HepG2 (cell line): ENCODE results near the gene ALDH16A1. TPM values are rescaled to one million over a fixed set of nuclear protein-coding genes. Genes with fewer than 3 reads are reported as not detected.

Source experiments
- AFF4 ChIP-seq: sonication (generic); formaldehyde crosslinking; IDR thresholded peaks from 2 replicates; pipeline ENCODE4 v1.4.0; 2020; ENCODE audit warnings: missing genetic modification reagents
- CREM ChIP-seq, 2 experiments: sonication (generic) in 1 of 2; formaldehyde crosslinking in 1 of 2; IDR thresholded peaks; 2 replicates each; pipeline versions ENCODE4 v1.4.0 to v1.6.1; 2016 to 2020; ENCODE audit warnings: antibody characterized with exemption in 1 of 2, mild to moderate bottlenecking in 1 of 2, missing genetic modification reagents in 1 of 2
- GABPA ChIP-seq, 2 experiments: IDR thresholded peaks; 2 replicates each; pipeline ENCODE4 v1.6.1; 2011 to 2016; ENCODE audit warnings: low read depth in 2 of 2, low read length in 1 of 2, missing biosample characterization in 1 of 2, missing genetic modification characterization in 1 of 2
- HMG20B ChIP-seq: conservative IDR thresholded peaks from 2 replicates; pipeline ENCODE4 v1.6.1; 2016; ENCODE audit warnings: missing genetic modification reagents, missing compliant biosample characterization
- SALL2 ChIP-seq: sonication (generic); formaldehyde crosslinking; IDR thresholded peaks from 2 replicates; pipeline ENCODE4 v1.8.1; 2023; ENCODE audit warnings: mild to moderate bottlenecking, missing genetic modification reagents, inconsistent platforms
- SUZ12 ChIP-seq: fragments of 150-350 bp; IDR thresholded peaks from 2 replicates; pipeline ENCODE4 v1.6.1; 2014; ENCODE audit warnings: low read depth, low read length
- TEAD3 ChIP-seq: optimal IDR thresholded peaks from 2 replicates; pipeline ENCODE3; 2016; ENCODE audit warnings: borderline replicate concordance
- XBP1 ChIP-seq: sonication (generic); formaldehyde crosslinking; IDR thresholded peaks from 2 replicates; pipeline ENCODE4 v1.5.0; 2020; ENCODE audit warnings: missing genetic modification reagents
- YEATS2 ChIP-seq: sonication (generic); formaldehyde crosslinking; IDR thresholded peaks from 2 replicates; pipeline ENCODE4 v1.4.0; 2020; ENCODE audit warnings: missing genetic modification reagents, borderline replicate concordance
- ZC3H13 ChIP-seq: sonication (generic); formaldehyde crosslinking; IDR thresholded peaks from 2 replicates; pipeline ENCODE4 v1.8.1; 2023; ENCODE audit warnings: mild to moderate bottlenecking, missing genetic modification reagents, moderate library complexity
- ZFY ChIP-seq: sonication (generic); formaldehyde crosslinking; IDR thresholded peaks from 2 replicates; pipeline ENCODE4 v1.4.0; 2020; ENCODE audit warnings: missing genetic modification reagents
- ZNF160 ChIP-seq: sonication (generic); formaldehyde crosslinking; IDR thresholded peaks from 2 replicates; pipeline ENCODE4 v1.8.0; 2022; ENCODE audit warnings: mild to moderate bottlenecking, inconsistent platforms, missing genetic modification reagents
- ZNF256 ChIP-seq: sonication (generic); formaldehyde crosslinking; conservative IDR thresholded peaks from 2 replicates; pipeline ENCODE4 v1.4.0; 2020; ENCODE audit warnings: missing genetic modification reagents
- ZNF280D ChIP-seq: sonication (generic); formaldehyde crosslinking; IDR thresholded peaks from 2 replicates; pipeline ENCODE4 v1.5.1; 2020; ENCODE audit warnings: mild to moderate bottlenecking, missing genetic modification reagents
- ZNF788 ChIP-seq: sonication (generic); formaldehyde crosslinking; IDR thresholded peaks from 2 replicates; pipeline ENCODE4 v1.5.0; 2020; ENCODE audit warnings: mild to moderate bottlenecking, missing genetic modification reagents, borderline replicate concordance
- ZNF816 ChIP-seq: sonication (generic); formaldehyde crosslinking; IDR thresholded peaks from 2 replicates; pipeline ENCODE4 v1.8.0; 2022; ENCODE audit warnings: missing genetic modification reagents, mild to moderate bottlenecking, borderline replicate concordance
- polyA plus RNA-seq, 8 experiments: library from polyadenylated mRNA; depleted of rRNA in 3 of 8; stranded (reverse) in 7 of 8; unstranded in 1 of 8; fragments of >200 nt; fragmentation: Illumina TruSeq in 4 of 8; extraction: Trizol in 4 of 8; gene quantifications; 2 replicates each; pipeline versions ENCODE4 v1.2.1 to v1.2.3, GENCODE V29; 2011 to 2016; ENCODE audit warnings: low read depth in 4 of 8, missing spikeins in 1 of 8, mixed read lengths in 1 of 8; ENCODE audit not compliant: insufficient read depth in 1 of 8
- total RNA-seq, 5 experiments: library from RNA; depleted of rRNA; stranded (reverse); fragments of >200 nt; fragmentation: Illumina TruSeq; extraction: Trizol; gene quantifications; 2 replicates each; pipeline ENCODE4 v1.2.3, GENCODE V29; 2016; ENCODE audit warnings: low read depth in 1 of 5
- TF ChIP-seq, protein P1 (sequence below): sonication (generic); formaldehyde crosslinking; conservative IDR thresholded peaks from 2 replicates; pipeline ENCODE4 v1.4.0; 2020; ENCODE audit warnings: missing genetic modification reagents

The ALDH16A1 gene
- total and polyA plus RNA-seq, 2 of the 13 experiments (the other 11 are each of a cell fraction or from before 2014, with no cell fraction given): 8.4 to 34.9 TPM

DNA sequence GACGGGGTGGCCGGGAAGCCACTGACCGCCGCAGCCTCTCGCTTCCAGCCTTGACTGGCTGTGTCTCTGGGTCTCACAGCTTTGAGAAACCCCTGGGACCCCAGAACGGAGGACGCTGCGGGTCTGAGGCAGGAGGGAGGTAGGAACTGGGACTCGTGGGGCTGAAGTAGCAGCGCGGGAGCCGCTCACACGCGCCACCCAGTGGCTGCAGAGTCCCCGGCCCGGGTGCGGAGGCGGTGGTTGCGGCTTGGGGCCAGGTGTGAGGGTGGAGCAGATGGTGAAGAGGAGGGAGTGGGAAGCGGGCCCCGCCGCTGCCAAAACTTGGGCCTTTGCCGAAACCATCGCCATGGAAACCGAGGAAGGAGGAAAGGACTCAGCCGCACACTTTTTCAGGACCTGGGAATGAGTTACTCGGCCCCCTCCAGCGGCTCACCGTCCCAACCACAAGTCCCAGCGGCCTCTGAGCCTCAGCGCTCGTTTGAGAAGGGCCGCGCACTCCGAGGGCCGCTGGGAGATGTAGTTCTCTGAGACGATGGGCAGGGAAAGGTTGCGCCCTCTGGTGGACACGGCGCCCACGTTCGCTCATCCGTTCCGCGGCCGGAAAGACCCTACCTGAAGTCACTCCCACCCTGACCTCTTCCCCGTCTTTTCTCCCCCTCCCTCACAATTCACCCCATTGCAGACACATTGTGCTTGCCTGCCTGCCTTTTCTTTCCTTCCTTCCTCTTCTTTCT is 9.5 kb upstream of the ALDH16A1 start (continued):
- TF ChIP-seq ZNF280D (no peak), YEATS2 (CRISPR knock-in tag) (0 out of 2 replicates have a peak, but pooled peaks have one; percentile 35), CREM (IDR thresholded peaks at IDR 0.05) (peak; percentile 92), CREM (CRISPR knock-in tag; IDR thresholded peaks at IDR 0.05) (no peak), ZNF816 (CRISPR knock-in tag) (peak; percentile 60; the same call in 1 of the 2 replicates), SALL2 (CRISPR knock-in tag) (peak; percentile 80; the same call in 1 of the 2 replicates), XBP1 (no peak), GABPA (IDR thresholded peaks at IDR 0.05; ENCODE audit: low read depth, low read length) (peak; percentile 61), GABPA (CRISPR knock-in tag; IDR thresholded peaks at IDR 0.05; ENCODE audit: low read depth) (peak; percentile 83), AFF4 (no peak), ZNF788 (CRISPR knock-in tag) (peak; percentile 86; the same call in 1 of the 2 replicates), ZNF160 (CRISPR knock-in tag) (no peak), ZC3H13 (CRISPR knock-in tag) (no peak), HMG20B (CRISPR knock-in tag) (no peak; the same call in 1 of the 2 replicates), ZFY (CRISPR knock-in tag) (peak; percentile 69; the same call in 1 of the 2 replicates), TEAD3 (CRISPR knock-in tag) (peak; percentile 25), ZNF256 (CRISPR knock-in tag) (no peak), SUZ12 (peak; percentile 98)
- TF ChIP-seq, protein P1, sequence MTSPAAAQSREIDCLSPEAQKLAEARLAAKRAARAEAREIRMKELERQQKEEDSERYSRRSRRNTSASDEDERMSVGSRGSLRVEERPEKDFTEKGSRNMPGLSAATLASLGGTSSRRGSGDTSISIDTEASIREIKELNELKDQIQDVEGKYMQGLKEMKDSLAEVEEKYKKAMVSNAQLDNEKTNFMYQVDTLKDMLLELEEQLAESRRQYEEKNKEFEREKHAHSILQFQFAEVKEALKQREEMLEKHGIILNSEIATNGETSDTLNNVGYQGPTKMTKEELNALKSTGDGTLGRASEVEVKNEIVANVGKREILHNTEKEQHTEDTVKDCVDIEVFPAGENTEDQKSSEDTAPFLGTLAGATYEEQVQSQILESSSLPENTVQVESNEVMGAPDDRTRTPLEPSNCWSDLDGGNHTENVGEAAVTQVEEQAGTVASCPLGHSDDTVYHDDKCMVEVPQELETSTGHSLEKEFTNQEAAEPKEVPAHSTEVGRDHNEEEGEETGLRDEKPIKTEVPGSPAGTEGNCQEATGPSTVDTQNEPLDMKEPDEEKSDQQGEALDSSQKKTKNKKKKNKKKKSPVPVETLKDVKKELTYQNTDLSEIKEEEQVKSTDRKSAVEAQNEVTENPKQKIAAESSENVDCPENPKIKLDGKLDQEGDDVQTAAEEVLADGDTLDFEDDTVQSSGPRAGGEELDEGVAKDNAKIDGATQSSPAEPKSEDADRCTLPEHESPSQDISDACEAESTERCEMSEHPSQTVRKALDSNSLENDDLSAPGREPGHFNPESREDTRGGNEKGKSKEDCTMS (CRISPR knock-in tag): no peak
